ENCODE measurements around the gene CCDC93.

- no peak for TF ChIP-seq CTCF (conservative IDR thresholded peaks at IDR 0.05; ENCODE audit: low read depth, low read length)
- no peak for TF ChIP-seq EZH2 (IDR thresholded peaks at IDR 0.05; ENCODE audit: borderline replicate concordance, low read depth, low read length, poor library complexity, severe bottlenecking)
These were observed 38.6 kb upstream of the CCDC93 start for GRCh38 chr2:118052474-118052873.

All from A673 (cell line).